Stimulated activated effector memory CD8-positive, alpha-beta T cell treated with anti-CD3 and anti-CD28 coated beads, Interleukin-12 subunit alpha, Interleukin-12 subunit beta, amount 100 ng/mL, for 72 hours (primary cell): ENCODE data around the gene WRAP53.

Experiments
- ATAC-seq: fragments of 150-1000 bp; cut with Tn5 transposase; 2 replicates; pipeline ENCODE4 v1.10.0; 2021
- DNase-seq, 2 donors: peaks; one replicate each; pipeline ENCODE4 v3.0.0; 2021 to 2022; ENCODE audit warnings: low spot score in 2 of 2
- H3K27ac Mint-ChIP-seq: one replicate; pipeline ENCODE4 v1.8.0; 2022; ENCODE audit warnings: mild to moderate bottlenecking, mixed read lengths
- H3K36me3 Mint-ChIP-seq: one replicate; pipeline ENCODE4 v1.8.0; 2022; ENCODE audit warnings: mild to moderate bottlenecking, mixed read lengths
- H3K4me1 Mint-ChIP-seq: one replicate; pipeline ENCODE4 v1.8.0; 2022; ENCODE audit warnings: mixed read lengths
- H3K4me3 Mint-ChIP-seq: one replicate; pipeline ENCODE4 v1.8.0; 2022; ENCODE audit warnings: mild to moderate bottlenecking, mixed read lengths
- H3K9me3 Mint-ChIP-seq: one replicate; pipeline ENCODE4 v1.8.0; 2022; ENCODE audit warnings: mixed read lengths

WRAP53 gene

GRCh38 chr17:7700510-7700909, 12.2 kb downstream of the WRAP53 start:
- ATAC-seq (no peak), DNase-seq (no peak)
- Mint-ChIP-seq H3K4me3 (no peak overlapping the region), H3K36me3 (peaks cover 55% of the 10 kb centered on the region), H3K4me1 (peaks cover 26% of the 10 kb centered on the region), H3K9me3 (no peaks in the 10 kb centered on the region), H3K27ac (no peak overlapping the region)

- Mint-ChIP-seq H3K27ac (no peak overlapping the region), H3K4me3 (no peak overlapping the region), H3K4me1 (peaks cover 32% of the 10 kb centered on the region), H3K36me3 (peaks cover 51% of the 10 kb centered on the region), H3K9me3 (no peaks in the 10 kb centered on the region)
- no peak for DNase-seq
- no peak for ATAC-seq
These were observed 13.4 kb downstream of the WRAP53 start for GRCh38 chr17:7701681-7702080.

GRCh38 chr17:7702776-7703175, 14.5 kb downstream of the WRAP53 start:
- H3K4me3 Mint-ChIP-seq, result no peak overlapping the region

GRCh38 chr17:7703584-7704479, 15.6 kb downstream of the WRAP53 start:
- Mint-ChIP-seq H3K36me3 (peaks cover 33% of the 10 kb centered on the region), H3K4me1 (peaks cover 31% of the 10 kb centered on the region), H3K9me3 (no peaks in the 10 kb centered on the region), H3K4me3 (peak overlapping the region; percentile 66), H3K27ac (peak overlapping the region; percentile 56)
- ATAC-seq (peak; percentile 46), DNase-seq (no peak)

More at GRCh38 chr17:7702776-7703175, 14.5 kb downstream of the WRAP53 start:
- DNase-seq (no peak), ATAC-seq (no peak)
- Mint-ChIP-seq H3K4me1 (peaks cover 31% of the 10 kb centered on the region), H3K36me3 (peaks cover 40% of the 10 kb centered on the region), H3K27ac (no peak overlapping the region), H3K9me3 (no peaks in the 10 kb centered on the region)

- Mint-ChIP-seq H3K9me3 (no peaks in the 10 kb centered on the region), H3K36me3 (peaks cover 33% of the 10 kb centered on the region), H3K4me1 (peaks cover 31% of the 10 kb centered on the region), H3K27ac (peak within 1 kb of the TSS; percentile 56), H3K4me3 (peak within 1 kb of the TSS; percentile 66)
- no peak for DNase-seq
- ATAC-seq, result peak; percentile 9
These were observed 16.5 kb downstream of the WRAP53 start, which contains the start of gene EFNB3 for GRCh38 chr17:7704601-7705268. TSS of gene EFNB3 (plus strand) at chr17:7705202. CDS start at chr17:7705599, 397 bp downstream.

- ATAC-seq, result peak; percentile 4
- H3K4me1 Mint-ChIP-seq, result peaks cover 38% of the 10 kb centered on the region
- H3K27ac Mint-ChIP-seq, result no peak overlapping the region
These were observed 17.3 kb downstream of the WRAP53 start for GRCh38 chr17:7705269-7706255.

GRCh38 chr17:7706631-7707354, 18.5 kb downstream of the WRAP53 start:
- Mint-ChIP-seq H3K36me3 (peaks cover 12% of the 10 kb centered on the region), H3K9me3 (no peaks in the 10 kb centered on the region), H3K4me3 (peak overlapping the region; percentile 23), H3K27ac (no peak overlapping the region), H3K4me1 (peaks cover 43% of the 10 kb centered on the region)
- ATAC-seq (no peak), DNase-seq (no peak)

More at GRCh38 chr17:7705269-7706255, 17.3 kb downstream of the WRAP53 start:
- H3K4me3 Mint-ChIP-seq, result peak overlapping the region; percentile 23
- peaks cover 25% of the 10 kb centered on the region for H3K36me3 Mint-ChIP-seq
- no peaks in the 10 kb centered on the region for H3K9me3 Mint-ChIP-seq
- DNase-seq, result no peak

GRCh38 chr17:7707446-7707845, 19.2 kb downstream of the WRAP53 start:
- ATAC-seq (no peak), DNase-seq (no peak)
- H3K36me3 Mint-ChIP-seq, result peaks cover 6% of the 10 kb centered on the region

GRCh38 chr17:7707858-7708750, 19.8 kb downstream of the WRAP53 start:
- Mint-ChIP-seq H3K4me3 (no peak overlapping the region), H3K4me1 (peaks cover 42% of the 10 kb centered on the region), H3K9me3 (no peaks in the 10 kb centered on the region), H3K27ac (peak overlapping the region; percentile 21), H3K36me3 (peaks cover 5% of the 10 kb centered on the region)
- ATAC-seq (no peak), DNase-seq (no peak)

More at GRCh38 chr17:7707446-7707845, 19.2 kb downstream of the WRAP53 start:
- Mint-ChIP-seq H3K27ac (no peak overlapping the region), H3K4me1 (peaks cover 43% of the 10 kb centered on the region), H3K4me3 (no peak overlapping the region), H3K9me3 (no peaks in the 10 kb centered on the region)

- H3K9me3 Mint-ChIP-seq, result no peaks in the 10 kb centered on the region
- H3K36me3 Mint-ChIP-seq, result peaks cover 5% of the 10 kb centered on the region
- ATAC-seq, result no peak
- no peak for DNase-seq
- peaks cover 33% of the 10 kb centered on the region for H3K4me1 Mint-ChIP-seq
- no peak overlapping the region for H3K4me3 Mint-ChIP-seq
- no peak overlapping the region for H3K27ac Mint-ChIP-seq
These were observed 20.8 kb downstream of the WRAP53 start for GRCh38 chr17:7709031-7709430.

- Mint-ChIP-seq H3K36me3 (peaks cover 5% of the 10 kb centered on the region), H3K4me3 (no peak overlapping the region), H3K9me3 (no peaks in the 10 kb centered on the region), H3K27ac (no peak overlapping the region), H3K4me1 (peaks cover 23% of the 10 kb centered on the region)
- ATAC-seq, result no peak
- no peak for DNase-seq
These were observed 22.0 kb downstream of the WRAP53 start for GRCh38 chr17:7710301-7710700.

GRCh38 chr17:7711051-7711755, 22.9 kb downstream of the WRAP53 start:
- Mint-ChIP-seq H3K4me1 (peaks cover 16% of the 10 kb centered on the region), H3K27ac (no peak overlapping the region), H3K9me3 (no peaks in the 10 kb centered on the region), H3K36me3 (no peaks in the 10 kb centered on the region), H3K4me3 (no peak overlapping the region)
- peak; percentile 26 for ATAC-seq
- no peak for DNase-seq
